GM13976 (cell line): ENCODE measurements around the gene AIP.
"Not testable (repeated sequence)": the region's sequence is repeated elsewhere in the genome, so short reads cannot be mapped to it uniquely, and the experiment has no call there.

Source experiments
- DNase-seq: peaks from one replicate; pipeline ENCODE4 v3.0.0; 2012; ENCODE audit warnings: low spot score
- CTCF ChIP-seq: IDR thresholded peaks from 2 replicates; pipeline ENCODE4 v1.5.1; 2012; ENCODE audit warnings: borderline replicate concordance, mild to moderate bottlenecking; ENCODE audit not compliant: insufficient read depth; ENCODE audit errors: extremely low read depth, missing control alignments, control extremely low read depth
- in situ Hi-C: fragments of 300-500 bp; cut with MboI; formaldehyde crosslinking; loops from one replicate; pipeline ENCODE4 v1.12.0; 2022; ENCODE audit warnings: low sequenced_read_pairs, mixed read lengths, inconsistent platforms; ENCODE audit not compliant: unreplicated experiment

The AIP gene

GRCh38 chr11:67483831-67484665 is 1.2 kb downstream of the AIP start:
- in situ Hi-C loops = no loop called here
- peak; percentile 61 for DNase-seq
- TF ChIP-seq CTCF = no peak

GRCh38 chr11:67484847-67485311 is 2.1 kb downstream of the AIP start:
- TF ChIP-seq CTCF = peak; percentile 10
- no peak for DNase-seq
- in situ Hi-C loops = no loop called here

- DNase-seq = peak; percentile 67
- in situ Hi-C loops = not testable (repeated sequence)
Observed at GRCh38 chr11:67485873-67486361, 3.1 kb downstream of the AIP start.

GRCh38 chr11:67486481-67487195 is 3.8 kb downstream of the AIP start:
- TF ChIP-seq CTCF = no peak
- in situ Hi-C loops = no loop called here
- DNase-seq = peak; percentile 85

GRCh38 chr11:67489203-67489884 is 6.5 kb downstream of the AIP start:
- no peak for DNase-seq
- in situ Hi-C loops = no loop called here
- TF ChIP-seq CTCF = no peak

GRCh38 chr11:67489885-67490726 is 7.3 kb downstream of the AIP start:
- no peak for TF ChIP-seq CTCF
- no peak for DNase-seq
- in situ Hi-C loops = no loop called here
